GM19023 (cell line): ENCODE results near the gene C13orf46.
"Not testable (repeated sequence)": the region's sequence is repeated elsewhere in the genome, so short reads cannot be mapped to it uniquely, and the experiment has no call there.

Experiments
- ATAC-seq: cut with Tn5 transposase; IDR thresholded peaks from one replicate; pipeline ENCODE4 v1.9.1; 2021; ENCODE audit warnings: mild to moderate bottlenecking, moderate library complexity; ENCODE audit not compliant: unreplicated experiment

The C13orf46 gene

DNA sequence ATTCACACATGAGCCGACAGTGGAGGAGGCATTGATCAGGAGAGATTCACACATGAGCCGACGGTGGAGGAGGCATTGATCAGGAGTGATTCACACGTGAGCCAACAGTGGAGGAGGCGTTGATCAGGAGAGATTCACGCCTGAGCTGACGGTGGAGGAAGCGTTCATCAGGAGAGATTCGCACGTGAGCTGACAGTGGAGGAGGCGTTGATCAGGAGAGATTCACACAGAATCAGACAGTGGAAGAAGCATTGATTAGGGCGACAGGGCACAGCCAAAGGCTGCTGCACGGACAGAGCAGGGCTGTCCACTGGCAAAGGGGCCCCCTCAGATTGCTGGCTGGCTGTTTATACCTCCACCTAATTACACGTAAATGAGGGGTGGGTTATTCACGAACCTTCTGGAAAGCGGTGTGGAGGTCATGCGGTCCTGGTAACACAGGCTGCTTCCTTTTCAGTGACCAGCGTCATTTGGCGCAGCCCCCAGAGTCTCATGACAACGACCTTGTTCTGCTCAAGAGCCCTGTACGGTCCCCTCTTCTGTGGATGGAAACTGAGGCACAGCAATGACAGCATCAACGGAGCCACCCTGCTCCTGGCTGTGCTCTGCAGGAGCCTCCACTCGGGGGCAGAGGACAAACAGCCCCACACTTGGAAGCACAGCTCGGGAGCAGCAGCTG is 59.4 kb downstream of the C13orf46 start:
- no peak for ATAC-seq

DNA sequence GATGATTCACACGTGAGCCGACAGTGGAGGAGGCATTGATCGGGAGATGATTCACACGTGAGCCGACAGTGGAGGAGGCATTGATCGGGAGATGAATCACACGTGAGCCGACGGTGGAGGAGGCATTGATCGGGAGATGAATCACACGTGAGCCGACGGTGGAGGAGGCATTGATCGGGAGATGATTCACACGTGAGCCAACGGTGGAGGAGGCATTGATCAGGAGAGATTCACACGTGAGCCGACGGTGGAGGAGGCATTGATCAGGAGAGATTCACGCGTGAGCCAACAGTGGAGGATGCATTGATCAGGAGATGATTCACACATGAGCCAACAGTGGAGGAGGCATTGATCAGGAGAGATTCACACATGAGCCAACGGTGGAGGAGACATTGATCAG is 60.0 kb downstream of the C13orf46 start:
- not testable (repeated sequence) for ATAC-seq

DNA sequence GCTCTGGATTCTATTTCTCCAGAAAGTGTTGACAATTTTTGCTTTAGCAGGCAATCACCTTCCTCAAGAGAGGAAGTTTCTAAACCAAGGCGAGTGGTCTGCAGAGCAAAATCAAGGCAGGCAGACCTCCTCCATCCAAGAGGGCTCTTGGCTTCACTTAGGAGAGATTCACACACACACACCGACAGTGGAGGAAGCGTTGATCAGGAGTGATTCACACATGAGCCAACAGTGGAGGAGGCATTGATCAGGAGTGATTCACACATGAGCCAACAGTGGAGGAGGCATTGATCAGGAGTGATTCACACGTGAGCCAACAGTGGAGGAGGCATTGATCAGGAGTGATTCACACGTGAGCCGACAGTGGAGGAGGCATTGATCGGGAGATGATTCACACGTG is 60.5 kb downstream of the C13orf46 start:
- not testable (repeated sequence) for ATAC-seq

DNA sequence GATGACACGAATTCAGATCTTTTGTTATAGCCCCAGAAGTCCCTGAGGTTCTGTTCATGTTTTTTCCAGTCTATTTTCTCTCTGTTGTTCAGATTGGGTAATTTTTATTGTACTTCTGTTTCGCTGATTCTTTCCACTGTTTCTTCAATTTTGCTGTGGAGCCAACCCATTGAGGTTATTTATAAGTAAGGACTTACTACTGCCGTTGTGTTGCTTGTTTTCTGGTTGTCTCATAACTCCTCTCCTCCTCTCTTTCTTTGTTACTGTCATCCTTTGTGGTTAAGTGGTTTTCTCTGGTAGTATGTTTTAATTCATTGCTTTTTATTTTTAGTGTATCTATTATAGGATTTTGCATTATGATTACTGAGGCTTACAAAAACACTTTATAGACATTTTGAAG is 61.3 kb downstream of the C13orf46 start:
- ATAC-seq = no peak

DNA sequence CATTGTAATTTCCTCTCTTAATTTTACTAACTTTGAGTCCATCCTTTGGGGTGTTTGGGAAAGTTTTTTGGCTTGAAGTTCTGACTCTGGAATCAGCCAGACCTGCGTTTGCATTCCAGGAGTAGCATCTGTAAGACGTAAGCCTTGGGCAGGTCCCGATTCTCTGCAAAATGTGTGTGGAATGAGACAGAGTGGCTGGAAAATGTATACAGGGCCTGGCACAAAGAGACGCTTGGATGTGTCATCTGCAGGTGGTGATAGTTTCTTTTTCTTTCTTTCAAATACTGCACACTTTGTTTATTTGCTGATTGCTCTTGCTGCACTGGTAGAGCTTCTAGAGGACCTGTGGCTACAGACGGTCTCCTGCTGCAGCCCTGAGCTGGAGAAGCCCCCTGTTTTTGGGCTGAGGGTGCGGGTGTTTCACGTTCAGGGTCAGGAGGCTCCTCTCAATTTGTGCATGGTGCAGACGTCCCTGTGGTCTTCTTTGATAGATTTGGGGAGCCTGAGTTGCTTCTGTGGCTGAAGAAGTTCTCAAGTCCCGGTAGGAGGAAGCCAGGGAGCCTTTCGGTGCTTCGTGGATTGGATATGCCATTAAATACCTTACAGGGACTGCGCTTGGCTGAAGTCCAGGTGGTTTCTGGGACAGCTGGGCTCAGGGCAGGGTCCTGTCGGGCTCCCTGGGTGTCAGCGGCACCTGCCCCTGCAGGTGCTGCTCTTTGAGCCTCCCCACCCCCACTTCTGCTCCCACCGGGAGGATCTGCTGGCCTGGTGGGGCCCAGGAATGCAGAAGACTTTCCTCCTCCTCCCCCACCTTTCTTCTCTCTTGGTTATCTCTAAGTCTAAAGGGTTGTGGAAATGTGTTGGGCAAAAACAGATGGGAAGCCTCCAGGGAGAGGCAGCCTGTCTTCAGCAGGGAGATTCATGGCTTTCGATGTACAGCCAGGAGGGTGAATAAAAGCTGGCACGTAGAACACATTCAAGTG is 66.0 kb downstream of the C13orf46 start:
- no peak for ATAC-seq

DNA sequence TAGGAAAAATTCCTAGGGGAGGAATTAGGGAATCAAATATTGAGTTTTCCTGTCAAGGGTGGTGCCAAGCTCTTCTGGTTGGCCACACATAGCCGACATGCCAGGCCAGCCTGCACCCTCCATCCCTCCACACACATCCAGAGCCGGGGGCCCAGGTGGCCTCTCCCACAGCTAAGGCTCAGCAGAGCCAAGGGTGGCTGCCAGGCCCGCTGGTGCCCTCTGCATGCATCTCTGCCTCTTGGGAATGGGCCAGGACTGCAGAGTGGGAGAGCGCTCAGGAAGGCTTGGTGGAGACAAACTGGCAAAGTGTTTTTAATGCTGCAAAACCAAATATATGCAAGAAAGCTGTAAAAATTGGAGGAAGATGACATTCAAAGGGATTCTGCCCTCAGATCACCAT is 67.3 kb downstream of the C13orf46 start:
- no peak for ATAC-seq

DNA sequence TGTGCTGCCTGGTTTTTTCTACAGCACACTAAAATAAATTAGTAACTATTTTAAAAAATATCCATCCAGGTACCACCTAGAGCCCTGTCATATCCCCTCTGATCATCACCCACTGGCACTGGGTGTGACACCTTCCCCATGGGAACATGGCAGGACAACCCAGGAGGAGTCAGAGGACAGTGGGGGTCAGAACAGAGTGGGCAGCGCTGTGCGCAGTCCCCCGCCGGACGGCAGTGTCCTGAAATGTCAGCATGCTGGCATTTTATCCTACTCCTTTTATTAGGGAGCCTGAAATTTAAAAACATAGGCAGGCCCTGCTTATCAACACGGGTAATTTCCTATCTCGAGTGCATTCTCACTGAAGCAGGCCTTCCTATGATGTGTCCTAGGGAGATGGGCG is 67.9 kb downstream of the C13orf46 start:
- ATAC-seq = no peak

DNA sequence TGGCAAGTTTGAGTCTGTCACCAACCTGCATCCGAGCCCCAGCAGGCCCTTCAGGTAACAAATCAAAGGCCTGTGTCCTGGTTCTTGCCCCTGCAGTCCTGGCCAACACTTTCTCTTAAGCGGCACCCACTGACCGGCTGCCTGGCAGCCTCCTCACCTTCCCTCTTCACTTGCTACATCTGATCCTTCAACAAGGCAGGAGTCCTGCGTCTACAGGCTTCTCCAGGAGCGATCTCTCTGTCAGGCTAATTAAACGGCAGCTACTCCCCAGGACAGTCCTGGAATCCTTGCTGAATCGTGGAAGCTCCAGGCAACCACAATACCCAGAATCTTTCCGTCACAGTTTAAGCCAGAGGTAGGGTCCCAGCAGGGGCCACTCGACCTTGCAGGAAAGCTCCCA is 68.9 kb downstream of the C13orf46 start:
- no peak for ATAC-seq

DNA sequence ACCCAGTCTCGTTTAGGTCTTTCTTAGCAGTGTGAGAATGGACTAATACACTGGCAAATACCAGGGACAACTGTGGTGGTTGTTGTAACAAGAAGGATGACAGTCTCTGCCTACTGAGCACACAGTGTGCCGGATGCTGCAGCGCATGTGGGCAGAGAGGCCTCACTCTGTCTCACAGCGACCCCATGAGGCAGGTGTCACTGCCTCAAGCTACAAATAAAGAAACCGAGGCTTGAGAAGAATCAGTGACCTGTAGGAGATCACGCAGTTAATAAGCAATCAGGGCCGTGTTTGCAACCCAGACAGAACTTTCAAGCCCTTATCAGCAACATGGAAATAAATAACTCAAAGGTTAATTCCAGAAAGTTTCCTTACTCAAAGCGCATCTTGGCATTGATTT is 69.5 kb downstream of the C13orf46 start:
- no peak for ATAC-seq

DNA sequence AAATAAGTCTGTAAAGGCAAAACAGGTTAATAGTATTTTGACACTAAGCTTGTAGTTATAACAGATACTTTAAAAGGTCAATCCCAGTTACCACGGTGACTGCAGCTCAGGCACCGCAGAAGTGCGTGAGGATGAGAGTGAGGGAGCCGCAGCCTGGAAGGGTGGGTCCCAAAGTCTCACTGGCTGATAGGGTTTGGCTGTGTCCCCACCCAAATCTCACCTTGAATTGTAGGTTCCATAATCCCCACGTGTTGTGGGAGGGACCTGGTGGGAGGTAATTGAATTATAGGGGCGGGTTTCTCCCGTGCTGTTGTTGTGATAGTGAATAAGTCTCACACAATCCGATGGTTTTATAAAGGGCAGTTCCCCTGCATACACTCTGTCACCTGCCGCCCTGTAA is 70.0 kb downstream of the C13orf46 start:
- ATAC-seq = no peak
